Measurements from ENCODE around the gene GJA3. TPM values are rescaled to one million over a fixed set of nuclear protein-coding genes. Genes with fewer than 3 reads are reported as not detected.

GJA3 gene
- polyA plus RNA-seq, 3 donors from 2014 or later, result not detected

DNA sequence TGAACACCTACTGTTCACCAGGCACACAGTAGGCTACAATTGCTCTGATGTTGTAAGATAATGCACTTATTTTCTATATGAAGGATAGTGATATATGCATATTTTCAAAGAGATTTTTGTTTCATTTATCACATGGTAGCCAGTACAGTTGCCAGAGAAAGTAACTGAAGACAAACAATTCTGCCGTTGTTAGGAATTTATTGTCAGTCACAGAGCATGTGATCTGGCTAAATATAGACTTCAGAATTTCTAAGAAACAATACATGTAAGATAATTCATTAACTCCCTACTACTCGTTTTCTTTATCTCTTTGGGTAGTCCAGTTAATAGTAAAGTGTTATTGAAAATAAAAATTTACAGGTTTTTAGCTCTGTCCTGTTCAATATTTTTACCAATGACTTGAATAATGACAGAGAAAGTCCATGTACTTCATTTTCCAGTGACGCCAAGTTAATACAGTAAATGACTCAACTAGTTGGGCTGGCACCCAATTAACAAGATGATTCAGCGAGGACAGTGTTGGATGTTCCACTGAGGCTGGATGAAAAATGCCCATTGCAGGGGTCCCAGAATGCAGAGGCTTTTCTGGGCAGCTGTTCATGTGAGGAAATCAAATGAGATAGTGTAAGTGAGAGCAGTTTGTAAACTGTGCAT, 35.6 kb downstream of the GJA3 start:
- Mint-ChIP-seq H3K9me3 (no peaks in the 10 kb centered on the region), H3K36me3 (no peaks in the 10 kb centered on the region), H3K27me3 (ENCODE audit: low read depth in 3 of 3) (peaks cover 0 to 14% (median 6%) of the 10 kb centered on the region in 3 donors), H3K27ac (no peak overlapping the region), H3K4me3 (peak overlapping the region in 4 of 5 donors; percentile 4 to 19 (median 10)), H3K4me1 (peaks cover 8 to 12% of the 10 kb centered on the region in 2 donors)
- no peak for DNase-seq

DNA sequence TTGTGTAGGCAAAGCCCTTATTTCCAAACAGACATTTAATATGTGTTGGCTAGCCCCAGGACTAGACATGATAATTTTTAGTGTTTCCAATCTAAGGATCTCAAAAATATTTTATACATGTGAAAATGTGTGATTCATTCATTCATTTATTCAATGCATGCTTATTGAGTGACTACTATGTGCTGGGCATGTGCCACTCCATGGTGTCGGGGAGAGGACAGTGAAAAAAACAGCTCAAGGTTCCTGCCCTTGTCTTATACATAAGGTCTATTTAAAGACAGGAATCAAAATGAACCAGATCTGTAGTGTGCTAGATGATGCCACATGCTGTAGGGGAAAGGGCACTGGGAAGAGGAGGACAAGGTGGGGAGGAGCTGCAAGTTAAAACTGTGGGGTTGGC, 36.5 kb downstream of the GJA3 start:
- H3K27ac Mint-ChIP-seq, result no peak overlapping the region
- H3K4me3 Mint-ChIP-seq, result no peak overlapping the region
- no peak for DNase-seq

DNA sequence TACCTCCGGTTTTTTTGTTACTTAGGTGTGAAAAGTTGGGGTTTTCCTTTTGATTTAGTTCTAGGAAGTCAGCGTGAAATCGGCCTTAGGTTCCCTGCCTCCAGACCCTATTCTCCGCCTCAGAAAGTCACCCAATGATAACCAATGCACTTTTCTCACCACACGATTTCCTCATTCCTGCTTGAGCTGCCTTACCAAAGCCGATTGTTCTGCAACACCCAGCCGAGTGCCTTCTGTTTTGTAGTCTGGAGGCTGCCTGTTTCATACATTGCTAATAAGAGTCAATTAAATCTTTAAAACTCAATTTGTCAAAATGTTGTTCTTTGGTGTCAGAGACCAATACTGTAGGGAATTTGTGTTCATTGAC, 39.7 kb downstream of the GJA3 start:
- Mint-ChIP-seq H3K4me3 (peak overlapping the region; percentile 86 to 95 (median 89)), H3K36me3 (no peaks in the 10 kb centered on the region), H3K4me1 (peaks cover 16 to 26% of the 10 kb centered on the region in 2 donors), H3K27me3 (ENCODE audit: low read depth in 3 of 3) (peaks cover 2 to 17% (median 7%) of the 10 kb centered on the region in 3 donors), H3K9me3 (no peaks in the 10 kb centered on the region), H3K27ac (peak overlapping the region; percentile 56 to 94 (median 83))
- DNase-seq, result no peak

More for the DNA sequence above, 36.5 kb downstream of the GJA3 start:
- peaks cover 0 to 14% (median 6%) of the 10 kb centered on the region in 3 donors for H3K27me3 Mint-ChIP-seq (ENCODE audit: low read depth in 3 of 3)
- peaks cover 17 to 22% of the 10 kb centered on the region in 2 donors for H3K4me1 Mint-ChIP-seq
- H3K9me3 Mint-ChIP-seq, result no peaks in the 10 kb centered on the region
- no peaks in the 10 kb centered on the region for H3K36me3 Mint-ChIP-seq

DNA sequence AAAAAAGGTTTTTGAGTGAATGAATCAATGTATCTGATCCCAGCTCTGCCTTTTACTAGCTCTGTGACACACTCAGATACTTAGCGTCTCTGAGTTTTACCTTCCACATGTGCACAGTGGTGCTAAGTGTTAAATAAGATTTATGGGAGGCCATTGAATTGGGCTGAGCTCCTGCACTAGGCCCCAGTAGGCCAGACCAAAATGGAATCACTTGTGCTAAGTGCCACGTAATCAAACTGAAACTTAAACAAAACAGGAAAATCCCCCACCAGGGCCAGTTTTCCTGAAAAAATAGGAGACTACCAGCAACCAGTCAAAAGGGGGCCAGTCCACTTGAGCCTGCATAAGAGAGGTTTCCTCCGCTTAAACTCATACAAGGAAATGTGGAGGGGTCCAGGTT, 40.9 kb downstream of the GJA3 start:
- H3K4me3 Mint-ChIP-seq, result peak overlapping the region; percentile 86 to 95 (median 89)
- DNase-seq, result no peak
- no peaks in the 10 kb centered on the region for H3K9me3 Mint-ChIP-seq
- peaks cover 2 to 17% (median 7%) of the 10 kb centered on the region in 3 donors for H3K27me3 Mint-ChIP-seq (ENCODE audit: low read depth in 3 of 3)
- peak overlapping the region; percentile 56 to 94 (median 83) for H3K27ac Mint-ChIP-seq
- peaks cover 16 to 26% of the 10 kb centered on the region in 2 donors for H3K4me1 Mint-ChIP-seq
- no peaks in the 10 kb centered on the region for H3K36me3 Mint-ChIP-seq

DNA sequence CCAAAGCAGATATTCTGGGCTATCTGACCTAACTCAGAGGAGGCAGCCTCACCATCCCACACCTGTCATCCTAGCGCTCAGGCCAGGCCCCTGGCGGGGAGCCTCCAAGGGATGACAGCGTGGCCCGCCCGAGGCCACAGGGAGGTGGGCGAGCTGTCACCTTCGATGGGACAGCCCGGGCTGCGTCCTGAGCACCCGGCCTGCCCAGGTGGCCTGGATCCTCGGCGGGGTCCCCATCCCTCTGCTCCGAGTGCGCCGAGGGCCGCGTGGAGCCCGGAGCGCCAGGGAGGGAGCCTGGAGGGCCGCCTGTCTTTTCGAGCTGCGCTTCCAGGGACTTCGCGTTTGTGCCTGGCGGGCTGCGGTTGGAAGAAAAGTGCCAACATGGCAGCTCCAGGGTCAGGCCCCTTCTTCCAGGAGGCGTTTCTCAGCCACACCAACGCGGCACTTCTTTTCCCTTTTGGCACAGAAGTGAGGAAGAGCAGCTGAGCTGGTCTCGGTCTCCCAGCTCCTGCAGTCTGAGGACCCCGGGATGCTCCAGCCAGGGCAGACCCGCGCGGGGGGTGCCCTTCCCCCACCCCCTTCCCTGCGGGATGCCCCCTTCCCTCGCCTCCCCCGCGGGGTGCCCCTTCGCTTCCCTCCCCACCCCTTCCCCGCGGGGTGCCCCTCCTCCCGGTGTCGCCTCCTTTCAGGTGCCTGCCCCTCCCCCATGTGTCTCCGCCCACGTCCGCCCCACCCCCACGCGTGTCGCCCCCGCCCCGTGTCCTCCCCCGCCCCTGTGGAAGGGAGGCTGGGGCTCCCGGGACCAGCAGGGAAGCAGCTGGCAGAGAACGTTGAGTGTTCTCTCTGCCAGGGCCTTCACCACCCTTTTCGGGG, 42.3 kb downstream of the GJA3 start:
- Mint-ChIP-seq H3K4me1 (peaks cover 16 to 26% of the 10 kb centered on the region in 2 donors), H3K4me3 (peak overlapping the region; percentile 87 to 95 (median 93)), H3K9me3 (no peaks in the 10 kb centered on the region), H3K27ac (peak overlapping the region; percentile 73 to 94 (median 88)), H3K27me3 (ENCODE audit: low read depth in 3 of 3) (peaks cover 4 to 17% (median 7%) of the 10 kb centered on the region in 3 donors), H3K36me3 (no peaks in the 10 kb centered on the region)
- DNase-seq, result peak in 1 of 3 donors; percentile 11

DNA sequence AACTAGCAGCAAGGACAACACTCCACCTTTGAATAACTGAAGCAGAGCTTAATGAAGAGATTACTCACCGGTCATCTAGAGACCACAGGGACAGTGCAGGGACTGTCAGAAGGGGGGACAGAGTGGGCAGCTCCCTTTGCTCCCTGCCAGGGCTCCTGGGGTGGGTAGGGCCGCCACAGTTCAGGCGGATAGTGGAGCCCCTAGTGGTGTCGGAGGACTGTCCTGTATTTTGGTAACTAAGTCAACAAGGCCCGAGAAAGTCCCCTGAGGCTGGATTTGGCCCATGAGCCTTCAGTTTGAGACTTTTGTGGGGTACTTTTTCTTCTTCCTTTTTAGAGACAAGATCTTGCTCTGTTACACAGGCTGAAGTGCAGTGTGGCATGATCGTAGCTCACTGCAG, 44.6 kb downstream of the GJA3 start:
- peaks cover 16 to 24% of the 10 kb centered on the region in 2 donors for H3K4me1 Mint-ChIP-seq
- DNase-seq, result no peak
- peak overlapping the region in 1 of 5 donors; percentile 27 for H3K4me3 Mint-ChIP-seq
- H3K9me3 Mint-ChIP-seq, result no peaks in the 10 kb centered on the region
- peak overlapping the region in 1 of 6 donors; percentile 41 for H3K27ac Mint-ChIP-seq
- peaks cover 4 to 11% (median 5%) of the 10 kb centered on the region in 3 donors for H3K27me3 Mint-ChIP-seq (ENCODE audit: low read depth in 3 of 3)
- no peaks in the 10 kb centered on the region for H3K36me3 Mint-ChIP-seq

DNA sequence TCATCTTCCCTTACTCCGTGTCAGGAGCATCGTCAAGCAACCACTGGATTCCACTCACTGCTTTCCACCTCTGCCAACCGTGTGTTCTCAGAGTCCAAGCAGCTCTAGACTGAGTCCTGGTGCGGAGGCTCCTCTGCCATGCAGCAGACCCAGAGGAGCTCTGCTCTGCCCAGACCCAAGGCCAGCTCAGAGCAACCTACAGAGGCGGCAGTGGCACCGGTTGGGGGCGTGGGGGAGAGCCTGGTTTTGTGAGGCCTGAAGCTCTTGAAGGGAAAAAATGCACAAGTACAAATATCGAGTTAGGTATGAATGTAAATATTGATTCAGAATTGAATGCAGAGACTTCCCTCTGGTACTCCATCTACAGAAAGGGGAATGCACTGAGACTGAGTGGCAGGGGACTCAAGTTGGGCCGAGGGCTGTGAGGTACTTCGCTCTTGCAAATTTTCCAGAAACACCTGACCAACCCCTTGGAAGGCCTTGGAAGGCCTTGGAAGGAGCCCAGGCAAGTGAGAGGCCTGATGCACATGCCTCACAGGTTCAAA, 46.7 kb downstream of the GJA3 start:
- Mint-ChIP-seq H3K27ac (no peak overlapping the region), H3K4me1 (peaks cover 2 to 3% of the 10 kb centered on the region in 2 donors), H3K36me3 (no peaks in the 10 kb centered on the region), H3K27me3 (ENCODE audit: low read depth in 3 of 3) (peaks cover 2 to 5% (median 4%) of the 10 kb centered on the region in 3 donors), H3K4me3 (no peak overlapping the region), H3K9me3 (no peaks in the 10 kb centered on the region)
- no peak for DNase-seq

DNA sequence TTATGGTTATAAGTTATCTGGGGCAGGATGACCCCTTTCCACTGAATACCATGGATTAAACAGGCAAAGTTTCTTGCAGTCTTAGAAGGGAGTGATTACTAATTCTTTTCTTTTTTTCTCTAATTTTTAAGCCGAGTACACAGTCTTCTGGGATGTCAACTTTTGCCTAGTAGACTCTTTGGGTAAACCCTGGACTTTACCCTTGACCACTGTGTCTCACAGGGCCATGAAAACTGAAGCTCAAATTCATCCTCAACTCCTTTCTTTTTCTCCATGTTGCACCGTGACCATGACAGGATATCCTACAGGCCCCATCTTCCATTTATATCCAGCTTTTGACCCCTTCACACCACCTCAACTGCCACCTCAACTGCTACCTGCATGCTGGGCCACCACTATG, 51.8 kb downstream of the GJA3 start:
- H3K27me3 Mint-ChIP-seq (ENCODE audit: low read depth in 3 of 3), result peaks cover 1 to 3% (median 2%) of the 10 kb centered on the region in 3 donors
- H3K9me3 Mint-ChIP-seq, result no peaks in the 10 kb centered on the region
- no peaks in the 10 kb centered on the region for H3K36me3 Mint-ChIP-seq
- H3K4me1 Mint-ChIP-seq, result no peaks in the 10 kb centered on the region
- no peak overlapping the region for H3K27ac Mint-ChIP-seq
- no peak overlapping the region for H3K4me3 Mint-ChIP-seq
- no peak for DNase-seq

DNA sequence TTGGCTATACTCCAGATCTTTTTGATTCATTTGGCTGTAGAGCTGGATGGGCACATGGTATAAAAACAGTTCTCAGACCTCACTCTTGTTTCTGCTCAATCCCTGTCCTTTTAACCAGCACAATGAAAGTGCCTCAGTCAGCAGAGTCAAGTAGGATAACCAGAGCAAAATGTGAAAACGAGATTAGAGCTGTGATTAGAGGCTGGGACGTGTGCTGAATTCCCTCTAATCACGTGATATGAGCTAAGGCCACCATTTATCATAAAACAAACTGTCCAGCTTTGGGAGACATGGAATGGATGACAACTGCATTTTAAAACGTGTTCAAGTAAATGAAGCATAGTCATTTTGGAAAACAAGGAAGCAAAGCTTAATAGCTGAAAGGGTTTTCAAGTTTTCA, 54.1 kb downstream of the GJA3 start:
- H3K4me3 Mint-ChIP-seq, result no peak overlapping the region
- H3K4me1 Mint-ChIP-seq, result no peaks in the 10 kb centered on the region
- H3K36me3 Mint-ChIP-seq, result no peaks in the 10 kb centered on the region
- no peaks in the 10 kb centered on the region for H3K9me3 Mint-ChIP-seq
- DNase-seq, result no peak
- H3K27ac Mint-ChIP-seq, result no peak overlapping the region
- peaks cover 1 to 7% (median 6%) of the 10 kb centered on the region in 3 donors for H3K27me3 Mint-ChIP-seq (ENCODE audit: low read depth in 3 of 3)

DNA sequence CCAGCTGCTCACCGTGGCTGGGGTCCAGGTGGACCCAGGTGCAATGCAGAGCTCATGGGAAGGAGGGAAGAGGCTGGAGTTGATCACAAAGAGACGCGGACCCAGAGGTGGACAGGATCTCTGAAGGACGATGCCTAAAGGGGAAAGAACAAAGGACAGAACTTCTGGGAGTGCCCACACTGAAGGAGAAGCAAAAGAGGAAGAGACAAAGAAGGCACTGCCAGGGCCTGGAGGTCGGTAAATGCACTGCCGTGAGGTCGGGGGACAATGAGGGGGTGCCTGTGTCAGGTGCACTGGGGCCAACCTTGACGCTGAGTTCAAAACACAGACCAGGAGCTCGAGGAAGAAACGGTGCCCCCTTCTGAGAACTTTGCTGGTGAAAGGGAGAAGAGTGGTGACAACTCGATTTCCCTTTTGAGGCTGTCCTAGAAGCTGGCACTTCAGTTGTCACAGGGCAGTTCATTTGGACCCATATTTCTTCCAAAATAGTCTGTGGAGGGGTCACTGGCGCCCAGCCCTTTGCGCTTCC, 55.6 kb downstream of the GJA3 start:
- Mint-ChIP-seq H3K9me3 (no peaks in the 10 kb centered on the region), H3K4me1 (no peaks in the 10 kb centered on the region), H3K4me3 (no peak overlapping the region), H3K27me3 (ENCODE audit: low read depth in 3 of 3) (peaks cover 5 to 11% (median 7%) of the 10 kb centered on the region in 3 donors), H3K27ac (no peak overlapping the region), H3K36me3 (no peaks in the 10 kb centered on the region)
- DNase-seq, result no peak

DNA sequence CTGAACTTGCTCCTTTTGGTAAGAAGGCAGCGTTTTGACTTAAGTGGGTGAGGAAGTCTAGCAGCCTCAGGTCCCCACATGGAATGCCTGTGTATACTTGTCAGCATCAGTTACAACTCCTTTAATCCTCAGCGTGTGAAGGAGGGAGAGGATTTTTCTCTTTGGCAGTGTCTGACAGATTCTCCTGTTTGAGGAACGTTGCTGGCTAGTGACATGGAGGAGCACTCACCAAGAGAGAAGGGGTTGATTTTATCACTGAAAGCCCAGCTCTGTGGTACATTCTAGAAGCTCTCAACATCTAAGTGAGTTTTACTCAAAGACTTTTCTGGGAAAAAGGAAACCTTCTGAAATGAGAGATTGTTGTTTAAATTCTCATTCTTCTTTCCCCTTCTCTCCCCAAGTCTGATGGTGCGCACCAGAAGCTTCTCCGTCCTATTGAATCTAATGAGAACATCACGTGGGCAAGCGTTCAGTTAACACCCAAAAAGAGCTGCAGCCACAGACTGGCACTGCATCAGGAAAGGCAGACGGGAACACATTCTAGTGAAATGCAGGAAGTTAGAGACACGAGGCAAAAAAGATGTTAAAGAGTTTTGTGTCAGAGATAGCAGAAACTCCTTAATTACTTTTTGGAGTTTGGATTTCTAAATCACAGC, 58.2 kb downstream of the GJA3 start:
- peaks cover 7 to 15% (median 11%) of the 10 kb centered on the region in 3 donors for H3K27me3 Mint-ChIP-seq (ENCODE audit: low read depth in 3 of 3)
- no peak overlapping the region for H3K27ac Mint-ChIP-seq
- no peaks in the 10 kb centered on the region for H3K4me1 Mint-ChIP-seq
- no peak for DNase-seq
- H3K4me3 Mint-ChIP-seq, result no peak overlapping the region
- H3K36me3 Mint-ChIP-seq, result no peaks in the 10 kb centered on the region
- no peaks in the 10 kb centered on the region for H3K9me3 Mint-ChIP-seq

DNA sequence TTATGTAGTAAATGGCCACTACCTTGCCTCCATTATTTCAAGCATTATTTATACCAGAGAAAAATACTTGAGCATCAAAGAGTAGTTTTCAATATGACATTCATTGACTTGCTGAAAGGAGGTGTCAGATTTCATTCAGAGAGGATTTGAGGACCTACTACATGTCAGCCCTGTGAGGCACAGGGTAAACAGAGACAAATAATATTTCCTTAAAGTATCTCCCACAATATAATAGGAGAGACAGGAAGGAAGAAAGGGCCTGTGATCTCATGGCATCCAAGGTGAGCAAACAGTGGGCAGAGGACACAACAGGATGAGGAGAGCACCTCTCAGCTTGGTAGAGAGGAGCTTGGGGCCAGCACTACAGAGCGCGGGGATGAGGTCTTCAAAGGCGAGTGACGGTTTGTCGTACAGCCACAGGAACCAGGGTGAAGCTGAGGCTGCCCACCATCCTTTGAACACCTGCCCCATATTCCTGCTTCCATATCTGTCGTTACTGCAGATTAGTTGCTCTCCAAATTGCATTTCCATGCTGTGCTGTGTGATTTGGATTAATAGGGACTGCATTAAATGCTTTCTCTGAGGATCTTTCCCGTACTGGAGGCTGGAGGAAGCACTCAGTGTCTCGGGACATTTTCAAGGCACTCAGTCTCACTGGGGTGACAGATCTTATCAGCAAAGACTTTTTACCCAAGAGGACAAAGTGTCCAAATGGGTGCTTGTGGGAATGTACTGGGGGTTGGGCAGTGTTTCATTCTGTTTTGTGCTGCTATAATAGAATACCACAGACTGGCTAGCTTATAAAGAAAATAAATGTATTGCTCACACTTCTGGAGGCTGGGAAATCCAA, 59.2 kb downstream of the GJA3 start:
- Mint-ChIP-seq H3K36me3 (no peaks in the 10 kb centered on the region), H3K9me3 (no peaks in the 10 kb centered on the region), H3K4me3 (no peak overlapping the region), H3K27ac (no peak overlapping the region), H3K27me3 (ENCODE audit: low read depth in 3 of 3) (peaks cover 7 to 15% (median 11%) of the 10 kb centered on the region in 3 donors), H3K4me1 (no peaks in the 10 kb centered on the region)
- no peak for DNase-seq

DNA sequence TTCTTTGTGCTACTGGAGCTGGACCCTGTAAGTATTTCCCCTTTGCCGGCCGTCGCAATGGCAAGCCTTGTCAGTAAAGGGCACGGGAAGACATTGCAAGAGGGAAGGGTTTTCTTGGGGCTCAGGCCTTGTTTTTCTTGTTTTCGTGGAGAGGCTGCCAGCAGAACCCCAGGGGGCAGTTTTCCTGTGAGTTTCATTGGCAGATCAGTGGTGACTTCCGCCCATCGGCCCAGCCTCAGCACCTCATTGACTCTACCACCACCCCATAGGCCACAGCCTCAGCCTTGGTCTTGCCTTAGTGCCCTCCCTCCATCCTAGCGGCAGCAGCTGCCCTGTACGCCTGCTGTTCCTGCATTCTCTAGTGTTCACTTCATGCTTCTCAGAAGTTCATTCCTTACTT, 61.5 kb downstream of the GJA3 start:
- DNase-seq, result no peak
- no peak overlapping the region for H3K27ac Mint-ChIP-seq
- H3K4me1 Mint-ChIP-seq, result no peaks in the 10 kb centered on the region
- H3K9me3 Mint-ChIP-seq, result no peaks in the 10 kb centered on the region
- peaks cover 11 to 17% (median 11%) of the 10 kb centered on the region in 3 donors for H3K27me3 Mint-ChIP-seq (ENCODE audit: low read depth in 3 of 3)
- no peaks in the 10 kb centered on the region for H3K36me3 Mint-ChIP-seq
- no peak overlapping the region for H3K4me3 Mint-ChIP-seq

All from immature natural killer cell (primary cell).